HEK293T (cell line): ENCODE measurements around the gene TRIM5.

Experiments used
- ARNT ChIP-seq: fragments of 450-650 bp; IDR thresholded peaks from 2 replicates; pipeline ENCODE4 v1.6.1; 2017; ENCODE audit warnings: mild to moderate bottlenecking
- BHLHE40 ChIP-seq: fragments of 450-650 bp; IDR thresholded peaks from 2 replicates; pipeline ENCODE4 v1.6.1; 2016; ENCODE audit warnings: mild to moderate bottlenecking, moderate library complexity, borderline replicate concordance
- CTBP1 ChIP-seq: fragments of 450-650 bp; IDR thresholded peaks from 2 replicates; pipeline ENCODE4 v1.6.1; 2016; ENCODE audit warnings: borderline replicate concordance
- FOXA1 ChIP-seq: fragments of 450-650 bp; IDR thresholded peaks from 2 replicates; pipeline ENCODE4 v1.6.1; 2016; ENCODE audit warnings: mild to moderate bottlenecking
- FOXK2 ChIP-seq: fragments of 450-650 bp; IDR thresholded peaks from 2 replicates; pipeline ENCODE4 v1.6.1; 2016; ENCODE audit warnings: mild to moderate bottlenecking
- FOXM1 ChIP-seq: fragments of 450-650 bp; IDR thresholded peaks from 2 replicates; pipeline ENCODE4 v1.6.1; 2017; ENCODE audit warnings: mild to moderate bottlenecking, borderline replicate concordance
- LEF1 ChIP-seq: fragments of 450-650 bp; IDR thresholded peaks from 2 replicates; pipeline ENCODE4 v1.6.1; 2017; ENCODE audit warnings: mild to moderate bottlenecking, borderline replicate concordance
- NFRKB ChIP-seq: fragments of 450-650 bp; IDR thresholded peaks from 2 replicates; pipeline ENCODE4 v1.6.1; 2016; ENCODE audit warnings: mild to moderate bottlenecking, moderate library complexity
- PKNOX1 ChIP-seq: fragments of 450-650 bp; IDR thresholded peaks from 2 replicates; pipeline ENCODE4 v1.6.1; 2016
- SP1 ChIP-seq: fragments of 450-650 bp; IDR thresholded peaks from 2 replicates; pipeline ENCODE4 v1.6.1; 2017
- TARDBP ChIP-seq: fragments of 450-650 bp; IDR thresholded peaks from 2 replicates; pipeline ENCODE4 v1.6.1; 2016

DNA sequence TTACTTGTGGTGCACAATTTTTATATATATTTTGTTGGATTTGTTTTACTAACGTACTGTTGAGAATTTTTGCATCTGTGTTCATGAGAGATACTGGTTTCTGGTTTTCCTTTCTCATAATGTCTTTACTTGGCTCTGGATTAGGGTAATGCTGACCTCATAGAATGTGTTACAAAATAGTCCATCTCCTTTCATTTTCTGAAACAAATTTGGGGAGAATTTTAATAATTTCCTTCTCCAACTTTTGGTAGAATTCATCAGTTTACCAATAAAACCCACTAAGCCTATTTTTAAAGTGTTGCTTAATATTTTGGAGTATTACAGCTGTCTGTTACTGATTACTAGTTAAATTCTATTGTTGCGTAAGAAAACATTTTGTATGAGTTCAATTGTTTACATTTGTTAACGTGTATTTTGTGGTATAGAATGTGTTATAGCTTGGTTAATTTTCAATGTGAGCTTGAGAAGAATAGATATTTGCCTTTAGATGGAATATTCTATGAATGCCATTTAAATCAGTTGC lies 16.2 kb upstream of the TRIM5 start:
- no peak for TF ChIP-seq CTBP1
- TF ChIP-seq SP1, result no peak
- no peak for TF ChIP-seq BHLHE40
- no peak for TF ChIP-seq TARDBP
- no peak for TF ChIP-seq PKNOX1
- TF ChIP-seq FOXK2, result no peak
- TF ChIP-seq FOXA1, result no peak
- no peak for TF ChIP-seq NFRKB
- no peak for TF ChIP-seq FOXM1
- no peak for TF ChIP-seq LEF1
- TF ChIP-seq ARNT, result no peak
